GM18861 (cell line): ENCODE results near the gene LGMN.
A peak's percentile ranks its signal among the peaks of the same experiment; 100 is the strongest.
"Not testable (repeated sequence)": the region's sequence is repeated elsewhere in the genome, so short reads cannot be mapped to it uniquely, and the experiment has no call there.

Experiments used
- ATAC-seq: cut with Tn5 transposase; IDR thresholded peaks from one replicate; pipeline ENCODE4 v1.9.1; 2021; ENCODE audit not compliant: unreplicated experiment

The LGMN gene

DNA sequence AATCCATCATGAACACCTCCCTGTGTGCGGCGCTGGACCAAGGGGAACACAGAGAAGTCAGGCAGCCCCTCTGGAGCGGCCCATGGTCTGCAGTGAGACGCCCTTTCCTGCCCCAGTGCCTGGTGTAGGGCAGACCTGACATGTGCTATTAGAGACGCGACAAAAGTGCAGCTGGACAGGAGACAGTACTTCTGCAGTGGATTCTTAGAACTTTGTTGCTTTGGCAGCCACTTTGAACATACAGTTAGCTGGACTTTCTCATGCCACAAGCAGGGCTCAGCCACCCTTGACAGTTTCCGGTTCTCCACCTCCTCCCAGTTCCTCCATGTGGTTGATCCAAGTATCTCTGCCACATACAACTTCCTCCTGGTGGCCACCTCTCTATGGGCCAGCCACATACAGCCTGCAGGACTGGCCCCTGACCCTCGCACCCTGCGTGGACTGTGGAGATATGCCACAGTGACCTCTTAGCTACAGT, 45.9 kb downstream of the LGMN start:
- ATAC-seq, result no peak

DNA sequence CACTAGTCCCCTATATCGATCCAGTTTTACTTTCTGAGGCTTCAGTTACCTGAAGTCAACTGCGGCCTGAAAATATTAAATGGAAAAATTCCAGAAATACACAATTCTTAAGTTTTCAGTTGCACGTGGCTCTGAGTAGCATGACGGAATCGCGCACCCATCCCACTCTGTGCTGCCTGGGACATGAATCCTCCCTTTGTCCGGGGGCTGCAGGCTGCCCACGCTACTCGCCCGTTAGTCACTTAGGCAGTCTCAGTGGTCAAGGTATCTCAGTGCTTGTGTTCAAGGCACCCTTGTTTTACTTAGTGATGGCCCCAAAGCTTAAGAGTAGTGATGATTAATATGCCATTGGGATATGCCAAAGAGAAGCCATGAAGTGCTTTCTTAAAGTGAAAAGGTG, 46.6 kb downstream of the LGMN start:
- ATAC-seq, result no peak

DNA sequence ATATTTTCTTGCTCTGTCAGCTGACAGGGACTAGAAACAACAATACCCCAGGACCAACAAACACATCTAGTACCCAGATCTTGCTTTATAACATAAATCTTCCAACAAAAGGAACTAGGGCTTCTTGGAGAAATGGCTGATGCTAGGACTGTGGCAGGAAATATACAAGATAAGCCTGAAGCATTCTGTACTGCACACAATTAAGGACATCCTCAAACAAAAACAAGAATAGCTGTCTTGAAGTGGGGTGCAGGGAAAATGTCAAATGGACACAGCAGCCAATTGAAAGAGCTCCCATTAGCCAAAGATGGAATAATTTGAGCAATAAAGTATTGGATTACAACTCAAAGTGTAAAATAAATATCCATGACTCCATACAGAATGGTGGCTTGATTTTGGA, 50.0 kb downstream of the LGMN start:
- ATAC-seq, result no peak

DNA sequence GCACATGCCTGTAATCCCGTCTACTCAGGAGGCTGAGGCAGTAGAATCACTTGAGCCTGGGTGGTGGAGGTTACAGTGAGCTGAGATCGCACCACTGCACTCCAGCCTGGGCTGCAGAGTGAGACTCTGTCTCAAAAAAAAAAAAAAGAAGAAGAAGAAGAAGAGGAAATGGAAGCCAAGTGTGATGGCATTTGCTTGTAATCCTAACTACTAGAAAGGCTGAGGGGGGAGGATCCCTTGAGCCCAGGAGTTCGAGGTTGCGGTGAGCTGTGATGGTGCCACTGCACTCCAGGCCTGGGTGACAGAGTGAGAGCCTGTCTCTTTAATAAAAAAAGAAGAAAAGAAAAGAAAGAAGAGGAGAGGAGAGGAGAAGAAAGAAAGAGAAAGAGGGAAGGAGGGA, 52.1 kb downstream of the LGMN start:
- ATAC-seq, result no peak

DNA sequence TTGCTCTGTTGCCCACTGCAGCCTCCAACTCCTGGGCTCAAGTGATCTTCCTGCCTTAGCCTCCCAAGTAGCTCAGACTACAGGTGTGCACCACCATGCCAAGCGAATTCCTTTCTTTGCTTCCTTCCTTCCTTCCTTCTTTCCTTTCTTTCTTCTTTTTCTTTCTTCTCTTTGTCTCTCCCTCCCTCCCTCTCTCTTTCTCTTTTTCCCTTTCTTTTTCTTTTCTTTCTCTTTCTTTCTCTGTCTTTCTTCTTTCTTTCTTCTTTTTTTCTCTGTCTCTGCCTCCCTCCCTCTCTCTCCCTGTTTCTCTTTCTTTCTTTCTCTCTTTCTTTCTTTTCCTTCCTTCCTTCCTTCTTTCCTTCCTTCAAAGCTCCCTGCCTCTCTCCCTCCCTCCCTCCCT, 52.9 kb downstream of the LGMN start:
- ATAC-seq, result no peak

DNA sequence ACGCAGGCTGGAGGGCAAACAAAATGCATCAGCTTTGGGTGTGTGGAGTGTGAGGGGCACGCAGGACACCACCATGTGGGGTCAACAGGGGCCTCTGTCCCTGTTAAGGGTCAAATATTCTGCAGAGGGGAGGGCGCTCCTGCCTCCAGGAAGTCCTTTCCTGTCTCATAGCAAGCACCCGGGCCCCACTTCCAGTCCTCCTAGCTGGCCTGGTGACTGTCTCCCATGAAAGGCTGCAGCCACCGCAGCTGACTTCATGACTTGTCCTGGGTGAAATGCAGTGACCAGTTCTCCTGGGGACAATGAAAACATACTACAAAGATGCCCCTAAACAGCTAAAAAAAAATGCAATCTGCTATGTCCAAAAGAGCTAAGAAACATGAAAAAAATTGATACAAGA, 53.6 kb downstream of the LGMN start:
- no peak for ATAC-seq

DNA sequence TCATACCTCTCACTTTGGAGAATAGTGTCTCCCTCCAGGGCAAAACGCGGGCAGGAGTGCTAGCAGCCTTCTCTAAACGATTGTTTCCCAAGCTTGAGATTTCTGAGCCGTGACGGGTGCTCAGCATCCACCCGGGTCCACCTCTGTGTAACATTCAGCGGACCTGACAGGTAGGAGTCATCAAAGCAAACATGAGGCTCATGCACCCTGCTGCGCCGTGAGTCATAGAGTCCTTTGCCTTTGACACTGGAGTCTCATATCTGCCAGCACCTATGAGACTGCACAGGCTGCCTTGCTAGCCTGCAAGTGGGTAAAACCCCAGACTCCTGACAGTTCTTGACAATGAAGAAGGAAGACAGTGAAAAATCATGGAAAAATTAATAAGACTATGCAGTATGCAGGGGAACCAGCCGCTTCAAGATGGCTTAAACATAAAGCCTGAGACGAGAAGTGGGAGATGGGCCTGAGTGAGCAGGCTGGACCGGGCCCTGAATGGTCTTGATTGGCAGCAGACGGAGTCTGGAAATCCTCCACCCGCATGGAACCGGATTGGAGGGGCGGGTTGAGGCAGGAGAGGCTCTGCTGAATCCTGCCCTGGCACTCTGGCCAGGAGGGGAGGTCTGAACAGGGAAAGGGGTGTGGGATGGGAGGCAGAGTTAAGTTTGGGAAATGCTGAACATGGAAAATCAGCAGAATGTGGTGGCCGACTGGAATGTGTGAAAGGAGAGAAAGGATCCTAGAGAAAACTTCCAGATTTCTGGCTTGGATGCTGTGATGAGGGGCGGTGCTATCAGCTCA, 54.2 kb downstream of the LGMN start:
- ATAC-seq, result no peak

DNA sequence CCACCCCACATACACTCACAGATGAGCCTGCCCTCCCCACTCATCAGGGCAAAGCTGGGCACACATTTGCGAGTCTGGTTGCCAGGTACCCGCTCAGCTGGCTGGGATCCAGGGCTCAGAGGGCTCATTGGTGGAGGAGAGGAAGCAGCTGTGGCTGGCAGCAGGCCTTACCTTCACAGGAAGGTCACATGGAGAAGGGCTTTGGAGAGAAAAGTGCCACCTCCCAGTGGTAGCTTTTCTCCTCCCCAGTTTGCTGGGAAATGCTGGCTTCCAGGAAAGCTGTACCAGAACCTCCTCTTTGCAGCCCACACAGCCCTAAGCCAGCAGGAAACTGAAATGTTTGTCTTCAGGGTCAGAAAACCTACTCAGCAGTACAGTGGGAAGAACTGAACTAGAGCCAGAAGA, 55.6 kb downstream of the LGMN start:
- ATAC-seq, result no peak

DNA sequence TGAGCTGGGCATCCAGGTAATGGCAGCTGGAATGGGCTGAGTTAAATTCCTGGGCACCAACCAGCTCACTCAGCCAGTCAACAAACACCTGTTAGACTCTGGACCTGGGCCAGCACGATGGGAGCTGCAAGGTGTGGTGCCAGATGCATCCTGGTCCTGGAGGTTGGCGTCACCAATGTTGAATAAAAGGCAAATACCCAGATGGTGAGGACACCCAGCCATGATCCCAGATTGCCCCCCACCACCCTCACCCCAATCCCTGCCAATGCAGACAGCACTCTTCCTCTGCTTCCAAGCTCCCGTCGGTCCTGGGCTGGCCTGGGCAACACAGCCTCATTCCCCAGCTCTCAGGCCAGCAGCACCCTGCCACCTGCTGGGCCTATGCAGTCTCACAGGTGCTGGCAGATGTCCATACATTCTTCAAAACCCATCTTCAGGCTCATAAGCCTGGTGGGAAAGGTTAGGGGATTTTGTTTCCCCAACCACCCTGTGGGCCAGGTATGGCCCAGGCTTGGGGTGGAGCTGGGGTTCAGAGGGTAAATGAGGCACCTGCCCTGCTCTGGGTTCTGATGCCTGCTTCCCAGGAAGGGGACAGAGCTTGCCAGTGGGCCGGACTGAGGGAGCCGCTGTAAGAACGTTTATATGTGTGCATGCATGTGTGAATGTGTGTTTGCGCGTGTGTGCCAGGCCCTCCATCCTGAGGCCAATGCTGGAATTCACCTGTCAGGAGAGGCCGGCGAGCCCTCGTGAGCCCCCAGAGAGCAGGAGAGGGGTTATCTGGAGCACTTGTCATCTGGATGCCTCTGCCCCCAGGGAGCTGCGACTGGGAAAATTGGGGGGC, 58.0 kb downstream of the LGMN start:
- ATAC-seq, result no peak

DNA sequence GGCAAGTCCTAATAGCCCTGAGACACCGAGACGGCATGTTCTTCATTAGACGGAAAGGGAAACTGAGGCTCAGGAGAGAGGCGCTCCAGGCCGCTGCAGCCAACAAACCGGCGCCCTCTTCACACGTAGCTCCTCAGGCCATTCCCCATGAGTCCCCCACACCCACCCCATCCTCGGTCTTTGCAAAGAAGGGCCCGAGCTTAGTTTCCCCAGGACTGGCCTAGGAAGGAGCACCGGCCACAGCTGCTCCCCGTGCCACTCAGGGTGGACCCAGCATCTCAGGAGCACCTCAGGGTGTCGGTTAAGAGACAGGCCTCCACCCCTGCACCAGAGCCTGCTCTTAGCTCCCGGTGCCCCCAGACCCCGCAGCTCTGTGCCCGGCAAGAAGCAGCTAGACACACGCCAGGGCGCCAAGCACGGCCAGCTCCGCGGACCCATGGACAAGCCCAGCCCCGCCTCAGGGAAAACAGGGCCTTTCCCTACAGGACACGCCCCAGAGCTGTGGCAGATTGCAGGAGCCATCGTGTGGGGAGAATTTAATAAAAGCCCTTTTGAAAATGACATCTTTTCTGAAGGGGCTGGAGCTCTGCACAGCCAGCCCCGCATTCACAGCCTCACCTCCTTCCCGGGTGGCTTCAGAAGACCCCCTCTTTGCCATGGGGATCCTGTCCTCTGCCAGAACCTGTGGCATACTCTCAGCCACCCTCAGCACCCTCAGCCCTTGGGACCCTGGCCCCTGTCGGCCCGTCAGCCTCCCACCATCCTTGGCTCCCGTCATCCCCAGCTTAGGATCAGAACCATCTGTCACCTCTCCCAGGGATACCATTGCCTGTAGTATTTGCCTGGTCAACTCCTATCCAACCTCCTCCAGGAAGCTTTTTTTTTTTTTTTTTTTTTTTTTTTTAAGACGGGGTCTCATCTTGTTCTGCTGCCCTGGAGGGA, 59.7 kb downstream of the LGMN start:
- ATAC-seq, result no peak

DNA sequence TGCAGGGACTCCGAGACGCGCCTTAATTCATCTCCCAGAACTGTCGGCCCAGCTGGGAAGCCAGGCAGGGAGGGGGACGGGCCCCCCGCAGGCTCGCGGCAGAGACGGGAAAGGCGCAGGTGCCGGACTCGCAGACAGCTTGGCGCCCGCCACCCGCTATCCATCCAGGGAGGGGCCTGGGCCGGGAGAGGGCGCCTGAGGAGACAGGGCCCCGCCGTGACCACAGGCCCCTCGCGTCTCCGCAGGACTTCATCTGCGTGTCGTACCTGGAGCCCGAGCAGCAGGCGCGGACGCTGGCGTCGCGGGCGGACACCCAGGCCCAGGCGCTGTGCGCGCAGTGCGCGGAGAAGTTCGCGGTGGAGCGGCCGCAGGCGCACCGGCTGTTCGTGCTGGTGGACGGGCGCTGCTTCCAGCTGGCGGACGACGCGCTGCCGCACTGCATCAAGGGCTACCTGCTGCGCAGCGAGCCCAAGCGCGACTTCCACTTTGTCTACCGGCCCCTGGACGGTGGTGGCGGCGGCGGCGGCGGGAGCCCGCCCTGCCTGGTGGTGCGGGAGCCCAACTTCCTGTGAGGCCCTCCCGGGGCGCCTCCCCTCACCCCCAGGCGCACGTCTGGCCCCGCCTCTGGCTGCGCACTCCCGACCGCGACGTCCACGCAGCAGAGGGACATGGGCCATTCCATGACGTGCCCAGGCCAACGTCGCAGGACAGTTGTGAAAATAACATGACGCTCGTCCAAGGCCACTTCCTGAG, 60.6 kb downstream of the LGMN start:
- no peak for ATAC-seq

DNA sequence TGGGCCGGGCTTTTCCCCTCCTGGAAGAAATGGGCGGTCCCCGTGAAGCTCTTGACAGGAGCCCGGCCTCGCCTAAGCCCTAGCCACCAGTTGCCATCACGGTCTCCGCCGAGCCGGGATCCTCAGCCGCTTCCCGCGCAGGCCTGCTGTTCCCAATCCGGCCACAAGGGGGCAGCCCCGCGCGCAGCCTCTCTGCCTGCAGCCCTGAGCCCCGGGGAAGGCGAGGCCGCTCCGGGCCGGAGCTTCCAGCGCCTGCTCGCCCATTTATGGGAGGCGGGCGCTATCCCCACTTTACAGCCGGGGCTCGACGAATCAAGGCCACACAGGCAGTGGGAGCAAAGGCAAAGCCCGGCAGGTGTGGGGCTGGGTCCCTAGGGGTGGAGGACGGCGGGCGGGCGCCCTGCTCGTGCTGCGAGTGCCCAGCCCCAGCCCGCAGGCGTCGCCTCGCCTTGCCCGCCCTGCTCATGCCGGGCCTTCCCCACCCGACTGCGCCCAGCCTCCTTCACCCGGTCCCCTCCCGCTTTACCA, 61.5 kb downstream of the LGMN start:
- peak; percentile 48 for ATAC-seq

DNA sequence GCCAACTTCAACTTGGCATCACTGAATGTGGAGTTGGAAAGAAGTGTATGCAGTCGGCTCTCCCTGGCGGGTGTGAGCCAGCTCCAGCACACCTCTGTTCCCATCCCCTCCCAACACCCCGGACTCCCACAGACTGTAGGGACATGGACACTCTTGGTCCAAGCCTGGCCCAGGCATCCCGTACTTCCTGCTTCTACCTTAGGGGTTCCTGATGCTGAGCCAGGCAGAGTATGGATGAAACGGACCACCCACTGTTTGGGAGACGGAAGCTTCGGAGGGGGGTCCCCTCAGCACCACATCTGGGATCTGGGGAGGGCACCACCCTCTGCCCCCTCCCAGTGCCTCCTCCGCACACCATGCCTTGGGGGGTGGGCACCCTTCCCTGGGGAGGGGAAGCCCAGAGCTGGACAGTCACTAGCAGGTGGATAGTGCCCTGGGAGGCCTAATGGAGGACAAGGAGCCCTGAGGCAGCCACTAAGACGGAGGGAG, 62.0 kb downstream of the LGMN start:
- ATAC-seq, result no peak

DNA sequence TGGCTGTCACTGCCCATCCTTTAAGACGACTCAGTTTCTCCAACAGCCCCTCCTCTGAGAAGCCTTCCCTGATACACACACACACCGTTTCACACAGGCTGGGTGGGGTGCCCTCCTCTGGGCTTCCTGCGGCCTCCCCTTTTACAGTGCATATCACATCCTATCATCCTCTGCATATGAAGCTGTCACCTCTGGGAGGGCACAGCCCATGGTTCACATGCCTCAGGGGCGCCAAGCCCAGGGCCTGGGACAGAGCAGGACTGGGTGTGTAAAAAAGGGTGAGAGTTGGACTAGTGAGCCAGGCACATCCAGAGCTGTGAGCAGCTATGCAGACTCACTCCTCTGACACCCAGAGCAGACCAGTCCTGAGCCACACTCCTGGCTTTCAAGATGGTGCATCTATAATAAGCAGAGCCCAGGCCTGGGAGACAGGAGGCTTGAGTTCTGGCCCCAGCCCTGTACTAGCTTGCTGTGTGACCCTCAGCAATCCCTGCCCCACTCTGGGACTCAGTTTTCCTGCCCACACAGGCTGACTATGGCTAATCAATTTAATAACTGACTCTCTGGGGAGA, 62.6 kb downstream of the LGMN start:
- ATAC-seq, result no peak

DNA sequence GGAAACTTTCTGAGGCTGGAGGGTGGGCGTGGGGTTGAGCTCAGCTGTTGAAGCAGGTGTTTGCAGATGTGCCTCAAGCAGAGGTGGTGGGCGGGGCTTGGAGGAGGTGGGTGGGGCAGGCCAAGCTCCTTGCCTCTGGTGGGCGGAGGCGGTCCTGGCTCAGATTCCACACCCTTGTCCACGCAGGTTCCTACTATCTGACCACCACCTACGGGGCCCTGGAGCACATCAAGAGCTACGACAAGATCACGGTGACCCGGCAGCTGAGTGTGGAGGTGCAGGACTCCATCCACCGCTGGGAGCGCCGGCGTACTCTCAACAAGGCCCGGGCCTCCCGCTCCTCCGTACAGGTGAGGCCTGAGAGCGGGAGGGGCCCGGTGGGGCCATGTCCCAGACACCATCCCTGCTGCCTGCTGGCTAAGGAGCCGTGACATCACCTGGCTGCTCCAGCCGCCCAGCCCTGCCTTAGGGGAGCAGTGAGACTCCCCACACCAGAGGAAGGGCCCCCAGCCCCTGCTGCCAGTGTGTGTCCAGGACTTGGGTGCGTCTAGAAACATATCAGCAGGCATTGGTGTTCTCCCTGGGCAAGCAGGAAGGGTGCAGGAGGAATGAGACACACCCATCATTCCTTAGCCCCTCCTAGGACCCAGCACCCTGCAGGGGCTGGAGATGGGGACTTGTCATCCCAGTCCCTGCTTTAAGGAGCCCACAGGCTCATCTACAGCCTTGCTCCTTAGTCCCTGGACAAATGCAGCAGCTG, 63.4 kb downstream of the LGMN start:
- no peak for ATAC-seq

DNA sequence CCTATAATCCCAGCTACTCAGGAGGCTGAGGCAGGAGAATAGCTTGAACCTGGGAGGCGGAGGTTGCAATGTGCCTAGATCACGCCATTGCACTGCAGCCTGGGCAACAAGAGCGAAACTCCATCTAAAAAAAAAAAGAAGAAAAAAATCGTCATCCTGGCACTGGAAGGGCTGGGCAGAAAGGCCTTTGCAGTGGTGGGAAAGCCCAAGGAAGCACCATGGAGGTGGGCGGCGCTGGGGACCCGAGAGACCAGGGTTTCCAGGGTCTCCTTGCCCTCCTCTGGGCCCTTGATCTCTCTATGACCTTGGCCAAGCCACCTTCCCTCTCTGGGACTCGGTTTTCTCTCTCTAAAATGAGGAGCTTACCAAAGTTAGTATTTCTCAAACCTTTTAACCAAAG, 65.4 kb downstream of the LGMN start:
- no peak for ATAC-seq

DNA sequence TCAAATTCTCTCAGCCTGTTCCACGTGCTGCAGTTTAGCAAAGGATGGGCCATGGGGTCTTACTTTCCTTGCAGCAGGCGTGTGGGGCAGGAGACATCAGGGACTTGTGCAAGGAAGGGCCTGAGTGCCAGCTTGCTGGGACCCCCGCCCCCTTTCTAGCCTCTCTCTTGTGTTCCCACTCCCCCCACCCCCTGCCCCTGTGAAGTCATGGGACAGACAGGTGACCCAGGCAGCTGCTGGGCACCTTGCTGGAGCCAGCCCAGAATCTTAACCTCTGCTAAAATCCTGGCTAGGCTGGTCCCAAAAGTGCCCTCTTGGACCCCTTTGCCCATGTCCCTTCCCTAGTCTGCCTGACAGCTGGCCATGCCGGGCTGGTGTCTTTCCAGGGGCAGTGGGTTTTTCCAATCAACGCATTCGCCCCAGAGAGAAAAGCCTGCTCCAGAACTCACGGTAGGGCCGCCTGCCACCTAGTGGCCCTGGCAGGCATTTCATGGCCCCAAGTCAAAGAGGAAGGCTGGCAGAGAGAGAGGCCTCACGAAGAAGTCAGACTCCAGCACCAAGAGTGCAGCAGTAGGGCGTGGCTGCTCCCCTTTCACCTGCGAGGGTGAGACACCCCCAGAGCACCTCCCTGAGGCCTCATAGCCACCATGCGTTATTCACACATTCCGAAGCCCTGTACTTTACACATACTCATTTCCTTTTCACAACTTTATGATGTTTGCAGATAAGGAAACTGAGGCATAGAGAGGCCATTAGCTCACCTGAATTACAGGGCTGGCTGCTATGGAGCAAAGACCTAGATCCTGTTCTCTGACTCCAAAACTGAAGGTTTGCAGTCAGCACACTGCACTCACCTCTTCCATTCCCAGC, 67.4 kb downstream of the LGMN start:
- no peak for ATAC-seq

DNA sequence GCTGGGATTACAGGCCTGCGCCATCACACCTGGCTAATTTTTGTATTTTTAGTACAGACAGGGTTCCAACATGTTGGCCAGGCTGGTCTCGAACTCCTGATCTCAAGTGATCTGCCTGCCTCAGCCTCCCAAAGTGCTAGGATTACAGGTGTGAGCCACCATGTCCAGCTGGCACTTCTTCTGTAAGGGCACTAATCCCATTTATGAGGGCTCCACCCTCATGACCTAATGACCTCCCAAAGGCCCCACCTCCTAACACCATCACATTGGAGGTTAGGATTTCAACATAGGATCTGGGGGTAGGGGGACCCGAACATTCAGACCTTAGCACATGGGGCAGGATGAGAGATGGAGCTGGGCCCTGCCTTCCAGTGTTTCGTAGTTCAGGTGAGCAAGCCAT, 68.1 kb downstream of the LGMN start:
- ATAC-seq, result not testable (repeated sequence)
